T47D (cell line): ENCODE results near the gene IL1R2.

Experiments used
- DNase-seq, 2 experiments: peaks; one replicate each; pipeline versions ENCODE4 v3.0.0 to v3.0.0-alpha.2; 2011 to 2012; ENCODE audit warnings: low read depth in 1 of 2, low spot score in 1 of 2
- JUND ChIP-seq: IDR thresholded peaks from 2 replicates; pipeline ENCODE4 v1.6.1; 2012; ENCODE audit warnings: low read depth
- in situ Hi-C: cut with HindIII; loops from 2 replicates; pipeline ENCODE4 v1.10.0; 2016; ENCODE audit warnings: low sequenced_read_pairs, low pct_unique_long_range_greater_than_20kb

Gene IL1R2, protein sequence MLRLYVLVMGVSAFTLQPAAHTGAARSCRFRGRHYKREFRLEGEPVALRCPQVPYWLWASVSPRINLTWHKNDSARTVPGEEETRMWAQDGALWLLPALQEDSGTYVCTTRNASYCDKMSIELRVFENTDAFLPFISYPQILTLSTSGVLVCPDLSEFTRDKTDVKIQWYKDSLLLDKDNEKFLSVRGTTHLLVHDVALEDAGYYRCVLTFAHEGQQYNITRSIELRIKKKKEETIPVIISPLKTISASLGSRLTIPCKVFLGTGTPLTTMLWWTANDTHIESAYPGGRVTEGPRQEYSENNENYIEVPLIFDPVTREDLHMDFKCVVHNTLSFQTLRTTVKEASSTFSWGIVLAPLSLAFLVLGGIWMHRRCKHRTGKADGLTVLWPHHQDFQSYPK

DNA sequence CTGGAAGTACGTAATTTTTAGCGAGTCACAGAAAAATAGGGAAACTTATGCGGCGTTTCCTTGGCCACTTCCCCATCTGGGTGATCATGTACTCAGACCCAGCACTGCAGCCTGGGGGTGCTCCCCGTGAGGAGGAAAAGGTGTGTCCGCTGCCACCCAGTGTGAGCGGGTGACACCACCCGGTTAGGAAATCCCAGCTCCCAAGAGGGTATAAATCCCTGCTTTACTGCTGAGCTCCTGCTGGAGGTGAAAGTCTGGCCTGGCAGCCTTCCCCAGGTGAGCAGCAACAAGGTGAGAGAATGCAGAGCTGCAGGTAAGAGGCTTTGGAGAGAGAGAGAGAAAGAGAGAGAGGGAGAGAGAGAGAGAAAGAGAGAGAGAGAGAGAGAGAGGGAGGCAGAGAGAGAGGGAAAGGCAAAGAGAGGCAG is at the start of gene IL1R2:
TSS of gene IL1R2 (plus strand) at position 240 of the 425 bp plus-strand sequence. CDS start 16,616 bp downstream, outside the sequence.
- in situ Hi-C loops = no loop called here
- peak in 1 of 2 experiments; percentile 28 for DNase-seq
- TF ChIP-seq JUND = no peak

DNA sequence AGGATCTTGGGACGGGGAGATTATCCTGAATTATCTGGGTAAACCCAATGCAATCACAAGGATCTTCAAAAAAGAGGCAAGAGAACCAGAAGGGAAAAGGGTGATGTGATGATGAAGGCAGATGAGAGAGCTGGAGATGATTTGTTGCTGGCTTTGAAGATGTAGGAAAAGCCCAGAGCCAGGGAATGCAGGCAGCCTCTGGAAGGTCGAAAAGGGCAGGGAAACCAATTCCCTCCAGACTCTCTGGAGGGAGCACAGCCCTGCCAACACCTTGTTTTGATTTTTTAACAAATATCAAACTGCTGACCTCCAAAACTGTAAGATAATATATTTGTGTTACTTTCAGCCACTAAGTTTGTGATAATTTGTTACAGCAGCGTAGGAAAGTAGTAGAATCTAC is 48.9 kb upstream of the IL1R2 start:
- no peak for DNase-seq
- in situ Hi-C loops = no loop called here
- no peak for TF ChIP-seq JUND

DNA sequence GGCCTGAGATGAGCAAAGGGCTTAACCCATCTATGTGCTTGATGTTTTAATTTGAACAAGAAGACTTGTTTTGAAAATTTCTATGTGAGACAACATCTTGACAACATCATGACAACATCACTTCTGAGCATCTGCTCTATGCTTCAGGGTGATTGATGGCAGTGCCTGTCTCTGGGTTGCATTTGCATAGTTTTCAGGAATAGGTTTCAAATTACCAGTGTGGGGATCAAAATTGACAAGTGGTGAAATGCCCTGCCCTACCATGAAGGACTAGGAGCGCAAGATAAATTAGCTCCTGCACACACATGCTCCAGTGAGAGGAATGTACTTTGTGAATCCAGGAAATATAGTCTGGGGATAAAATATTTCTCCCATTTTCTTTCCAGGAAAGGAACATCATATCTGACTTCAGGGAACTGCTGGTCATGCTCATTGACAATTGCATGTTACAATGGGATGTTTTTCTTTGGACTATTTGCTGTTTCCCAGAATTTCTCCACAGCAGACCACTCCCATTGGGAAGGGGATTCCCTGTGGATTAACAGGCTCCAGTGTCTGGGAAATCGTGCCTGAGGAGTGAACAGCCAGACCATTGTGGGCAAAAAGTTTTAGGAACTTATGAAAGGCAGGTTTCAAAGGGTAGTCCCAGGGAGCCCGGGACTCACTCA is 45.3 kb upstream of the IL1R2 start:
- DNase-seq = no peak
- no peak for TF ChIP-seq JUND
- in situ Hi-C loops = no loop called here

DNA sequence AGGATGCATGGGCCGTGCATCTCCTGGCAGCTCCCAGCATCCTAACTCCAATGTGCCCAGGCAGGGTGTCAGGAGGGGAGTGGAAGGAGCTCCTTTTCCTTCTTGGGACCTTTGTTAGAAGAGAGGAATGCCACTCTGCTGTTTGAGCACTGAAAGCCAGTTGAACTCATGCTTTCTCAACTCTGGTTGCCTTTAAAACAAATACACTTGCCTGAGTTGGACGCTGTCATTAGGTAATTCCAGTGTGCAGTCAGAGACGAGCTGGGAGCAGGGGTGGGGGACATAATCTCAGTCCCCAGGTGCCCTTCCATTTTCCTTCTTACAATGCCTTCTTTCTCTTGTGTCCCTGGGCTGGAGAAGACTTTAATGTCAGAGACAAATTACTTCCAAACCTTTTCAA is 44.4 kb upstream of the IL1R2 start:
- no peak for DNase-seq
- no peak for TF ChIP-seq JUND
- in situ Hi-C loops = no loop called here

DNA sequence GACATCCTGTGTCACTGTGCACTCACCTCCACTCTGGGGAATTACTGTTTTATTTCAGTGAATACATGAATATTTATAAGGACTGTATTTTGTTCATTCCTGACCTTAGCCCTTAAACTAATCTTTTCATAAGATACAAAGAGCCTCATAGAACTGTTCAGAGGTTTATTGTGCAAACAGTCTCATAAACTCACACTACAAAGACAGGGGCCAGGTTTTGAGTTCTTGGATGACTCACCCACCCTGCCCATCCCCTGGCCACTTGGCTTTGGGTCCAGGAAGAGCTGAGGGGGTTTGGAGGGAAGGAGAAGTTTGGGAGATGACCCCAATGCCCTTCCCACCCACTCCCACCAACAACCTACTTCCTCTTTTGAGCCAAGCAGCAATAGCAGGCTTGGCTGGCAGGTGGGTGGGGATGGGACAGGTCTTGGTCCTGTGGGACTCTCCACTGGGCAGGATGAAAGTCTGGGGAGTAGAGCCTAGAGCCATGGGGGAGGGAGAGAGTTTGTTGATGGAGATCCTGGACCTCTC is 43.1 kb upstream of the IL1R2 start:
- TF ChIP-seq JUND = no peak
- in situ Hi-C loops = no loop called here
- no peak for DNase-seq

DNA sequence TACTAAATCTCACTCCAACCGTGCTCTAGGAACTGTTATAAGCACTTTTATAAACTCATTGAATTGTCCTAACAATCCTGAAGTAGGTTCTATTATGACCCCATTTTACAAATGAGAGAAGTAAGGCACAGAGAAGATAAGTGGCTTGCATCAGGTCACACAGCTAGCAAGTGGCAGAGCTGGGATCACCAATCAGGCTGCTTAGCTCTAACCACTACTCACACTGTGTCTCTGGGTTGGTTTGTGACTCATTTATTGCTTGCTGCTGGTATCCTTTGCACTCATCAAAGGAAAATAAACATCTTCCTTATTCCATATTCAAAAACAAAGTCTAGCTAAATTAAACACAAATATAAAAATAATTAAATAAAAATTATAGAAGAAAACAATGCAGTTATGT is 42.5 kb upstream of the IL1R2 start:
- in situ Hi-C loops = no loop called here
- TF ChIP-seq JUND = no peak
- no peak for DNase-seq

DNA sequence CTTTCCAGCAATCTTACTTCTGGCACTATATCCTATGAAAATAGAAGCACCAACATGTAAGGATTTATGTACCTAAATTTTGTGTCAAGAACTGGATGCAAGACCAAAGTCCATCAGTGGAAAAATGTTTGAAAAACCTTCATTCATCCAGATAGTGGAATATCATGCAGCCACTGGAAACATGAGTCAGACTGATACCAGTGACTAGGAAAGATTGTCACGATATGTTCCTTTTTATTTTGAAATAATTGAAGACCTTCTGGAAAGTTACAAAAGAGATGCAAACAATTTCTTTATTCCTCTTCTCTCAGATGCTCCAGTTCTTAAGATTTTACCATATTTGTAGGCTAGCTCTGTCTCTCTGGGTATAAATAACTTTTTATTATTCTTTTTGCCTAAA is 40.5 kb upstream of the IL1R2 start:
- DNase-seq = no peak
- in situ Hi-C loops = no loop called here
- TF ChIP-seq JUND = no peak

DNA sequence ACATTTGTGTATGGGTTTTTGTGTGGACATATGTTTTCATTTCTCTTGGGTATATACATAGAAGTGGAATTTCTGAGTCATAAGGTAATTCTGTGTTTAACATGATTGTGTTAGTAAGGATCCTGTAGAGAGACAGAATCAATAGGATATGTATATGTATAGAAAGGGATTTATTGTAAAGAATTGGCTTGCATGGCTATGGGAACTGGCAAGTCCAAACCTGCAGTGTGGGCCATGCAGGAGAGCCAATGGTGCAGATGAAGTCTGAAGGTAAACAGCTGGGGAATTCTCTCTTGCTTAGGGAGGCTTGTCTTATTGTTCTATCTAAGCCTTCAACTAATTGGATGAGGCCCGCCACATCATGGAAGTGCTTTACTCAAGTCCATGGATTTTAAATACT is 39.2 kb upstream of the IL1R2 start:
- TF ChIP-seq JUND = no peak
- no peak for DNase-seq
- in situ Hi-C loops = no loop called here

DNA sequence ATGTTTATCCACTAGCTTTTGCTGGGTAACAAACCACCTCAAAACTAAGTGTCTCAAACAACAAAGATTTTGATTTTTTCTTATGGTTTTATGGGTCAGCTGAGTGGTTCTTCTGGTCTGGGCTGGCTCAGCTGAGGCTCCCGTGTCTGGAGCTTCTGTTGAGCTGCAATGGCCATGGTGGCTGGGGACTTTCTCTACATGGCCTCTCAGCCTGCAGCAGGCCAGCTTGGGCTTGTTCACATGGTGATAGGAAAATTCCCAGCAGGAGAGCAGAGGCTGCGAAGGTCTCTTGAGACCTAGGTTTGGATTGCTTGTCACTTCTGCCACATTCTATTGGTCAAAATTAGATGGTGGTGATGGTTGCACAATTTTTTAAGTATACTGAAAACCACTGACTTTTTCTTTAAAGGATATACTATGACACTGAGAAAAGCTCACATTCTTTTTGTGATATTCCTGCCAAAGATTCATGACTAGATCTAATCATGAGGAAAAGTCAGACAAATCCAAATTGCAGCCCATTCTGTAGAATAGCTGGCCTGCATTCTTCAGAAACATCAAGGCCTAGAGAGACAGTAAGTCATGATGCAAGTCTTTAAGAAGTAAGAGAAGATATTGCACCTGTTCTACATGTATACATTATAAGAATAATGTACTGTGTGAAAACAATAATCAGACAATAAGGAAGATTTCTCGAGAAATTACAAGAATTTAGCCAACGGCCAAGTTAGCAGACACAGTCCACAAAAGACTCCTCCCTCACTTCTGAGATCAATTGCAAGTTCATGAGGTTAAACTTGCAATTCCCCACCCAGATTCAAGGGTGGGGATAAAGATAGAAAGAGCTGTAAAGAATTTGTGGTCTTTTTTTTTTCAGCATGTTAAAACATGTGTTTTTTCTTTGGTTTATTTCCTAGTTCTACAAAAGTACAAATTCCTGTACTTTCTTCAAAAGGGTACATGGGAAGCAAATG is 35.0 kb upstream of the IL1R2 start:
- no peak for DNase-seq
- in situ Hi-C loops = no loop called here
- TF ChIP-seq JUND = no peak

DNA sequence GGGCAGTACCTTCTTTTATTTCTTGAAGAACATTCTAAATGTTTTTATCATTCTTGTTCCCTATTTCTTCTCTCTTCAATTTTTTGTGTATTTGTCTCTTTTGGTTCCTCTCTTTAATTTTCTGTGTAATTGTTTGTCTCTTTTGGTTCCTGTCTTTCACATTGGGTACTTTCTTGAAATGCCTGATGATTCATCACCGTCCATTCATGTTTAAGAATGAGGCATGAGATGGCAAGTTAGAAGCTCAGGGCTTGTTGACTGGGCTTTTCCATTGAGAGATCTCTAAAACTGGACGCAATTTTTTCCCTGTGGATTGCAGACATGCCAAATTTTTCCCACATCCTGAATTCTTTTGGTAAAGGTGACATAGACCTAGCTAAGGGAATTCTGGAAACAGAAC is 33.7 kb upstream of the IL1R2 start:
- DNase-seq = no peak
- TF ChIP-seq JUND = no peak
- in situ Hi-C loops = no loop called here

DNA sequence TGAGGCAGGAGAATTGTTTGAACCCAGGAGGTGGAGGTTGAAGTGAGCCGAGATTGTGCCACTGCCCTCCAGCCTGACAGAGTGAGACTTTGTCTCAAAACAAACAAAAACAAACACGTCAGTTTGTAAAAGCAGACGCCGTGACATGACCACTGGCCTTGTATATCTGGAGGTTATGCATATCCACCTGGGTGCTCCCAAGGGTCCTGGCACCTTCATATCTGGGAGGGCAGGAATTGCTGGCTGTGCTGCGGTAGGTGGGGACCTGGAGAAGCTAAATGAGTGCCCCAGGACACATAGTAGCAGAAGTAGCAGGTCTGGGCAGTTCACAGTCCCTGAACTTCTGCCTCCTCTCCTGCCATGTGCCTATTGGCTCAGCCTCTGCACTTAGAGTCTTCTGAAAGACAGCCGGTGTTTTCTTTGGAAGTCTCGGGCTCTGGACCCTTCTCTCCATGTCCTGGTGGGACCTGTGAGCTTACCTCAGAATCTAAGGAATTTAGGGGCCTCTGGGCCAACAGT is 30.9 kb upstream of the IL1R2 start:
- DNase-seq = peak in 1 of 2 experiments; percentile 3
- TF ChIP-seq JUND = no peak
- in situ Hi-C loops = no loop called here
